Suppressor macrophage treated with lipopolysaccharide for 1 hour (primary cell): Measurements from ENCODE around the gene FSTL1.

Experiments
- DNase-seq, 3 donors: peaks; one replicate each; pipeline ENCODE4 v3.0.0-alpha.2; 2020 to 2022

Gene FSTL1, protein sequence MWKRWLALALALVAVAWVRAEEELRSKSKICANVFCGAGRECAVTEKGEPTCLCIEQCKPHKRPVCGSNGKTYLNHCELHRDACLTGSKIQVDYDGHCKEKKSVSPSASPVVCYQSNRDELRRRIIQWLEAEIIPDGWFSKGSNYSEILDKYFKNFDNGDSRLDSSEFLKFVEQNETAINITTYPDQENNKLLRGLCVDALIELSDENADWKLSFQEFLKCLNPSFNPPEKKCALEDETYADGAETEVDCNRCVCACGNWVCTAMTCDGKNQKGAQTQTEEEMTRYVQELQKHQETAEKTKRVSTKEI

DNA sequence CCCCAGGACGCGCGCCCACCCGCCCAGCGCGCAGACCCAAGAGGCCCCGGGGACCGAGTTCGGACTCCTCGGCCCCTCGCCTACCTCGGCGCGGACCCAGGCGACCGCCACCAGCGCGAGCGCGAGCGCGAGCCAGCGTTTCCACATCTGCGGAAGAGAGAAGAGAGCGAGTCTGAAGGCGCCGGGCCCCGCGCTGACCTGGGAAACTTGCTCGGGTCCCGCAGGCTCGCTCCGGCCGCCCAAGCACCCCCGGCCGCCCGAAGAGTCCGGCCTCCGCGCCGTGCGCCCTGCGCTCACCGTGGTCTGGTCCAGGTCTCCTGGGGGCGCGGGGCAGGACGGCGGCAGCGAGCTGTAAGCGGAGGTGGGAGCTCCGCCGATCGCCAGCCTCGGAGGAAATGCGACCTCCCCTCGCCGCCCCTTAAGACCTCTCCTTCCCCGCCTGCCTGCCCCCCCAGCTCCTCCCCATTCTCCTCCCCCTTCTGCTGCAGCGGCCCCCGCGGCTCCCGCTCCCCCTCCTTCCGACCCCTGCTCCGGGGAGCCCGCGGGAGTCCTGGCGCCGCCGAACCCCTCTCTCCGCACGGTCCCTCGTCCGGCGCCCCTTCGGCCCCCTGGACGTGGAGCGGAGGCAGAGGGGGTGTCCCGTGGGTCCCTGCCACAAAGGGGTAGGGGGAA is at the start of gene FSTL1:
TSS of gene FSTL1 (minus strand) at position 393 of the 672 bp plus-strand sequence. CDS start at position 147, 246 bp downstream.
- DNase-seq = peak; percentile 20 to 61 (median 41)

DNA sequence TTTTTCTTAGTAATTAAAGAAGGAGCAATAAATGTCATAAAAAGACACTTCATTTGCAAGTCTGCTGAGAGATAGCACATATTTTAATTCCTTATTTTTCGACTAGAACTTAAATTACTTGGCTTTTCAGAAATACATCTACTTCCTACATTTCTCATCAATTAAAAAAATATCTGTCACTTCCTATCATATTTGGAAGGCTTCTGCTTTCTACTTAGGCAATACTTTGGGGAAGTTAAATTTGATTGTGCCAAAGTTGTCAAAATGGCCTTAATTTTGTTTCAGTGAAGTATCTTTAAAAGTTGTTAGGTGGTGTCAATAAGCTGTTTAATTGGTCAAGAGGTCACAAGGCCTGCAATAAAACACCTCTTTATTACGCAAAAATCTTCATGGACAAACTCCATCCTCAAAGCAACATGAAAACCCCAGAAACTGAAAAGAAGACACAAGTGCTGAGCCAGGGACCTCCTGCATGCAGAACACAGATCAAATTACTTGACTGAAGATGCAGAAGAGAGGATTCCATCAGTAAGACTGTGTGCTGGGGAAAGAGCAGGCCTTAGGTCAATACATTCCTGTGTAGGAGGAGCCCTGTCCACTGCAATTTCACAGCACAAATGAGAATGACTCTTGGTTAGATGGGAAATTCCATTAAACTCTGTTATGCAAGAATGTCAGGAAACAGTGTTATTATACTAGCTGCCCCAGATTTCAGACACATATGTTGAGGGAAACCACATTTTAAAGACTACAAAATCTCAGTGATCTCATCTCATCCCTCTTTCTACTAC is 48.0 kb upstream of the FSTL1 start:
- peak; percentile 72 to 92 (median 84) for DNase-seq

DNA sequence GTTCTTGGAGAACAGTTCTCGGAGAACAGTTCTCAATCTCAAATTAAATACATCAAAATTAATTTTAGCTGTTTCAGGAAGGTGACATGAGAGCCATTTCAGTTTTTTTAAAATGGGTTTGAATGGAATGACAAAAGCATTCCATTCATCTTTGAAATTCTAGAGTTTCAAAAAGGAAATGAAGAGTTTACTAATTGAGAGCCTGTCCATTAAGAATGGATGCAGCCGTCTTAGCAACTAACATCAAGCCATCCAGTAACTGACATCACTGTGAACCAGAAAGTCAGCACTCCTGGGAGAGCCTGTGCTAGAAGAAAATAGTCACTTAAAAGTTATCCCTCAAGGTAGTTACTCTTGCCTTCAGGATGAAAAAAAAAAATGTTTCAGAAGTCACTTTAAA is 47.0 kb upstream of the FSTL1 start:
- no peak for DNase-seq

DNA sequence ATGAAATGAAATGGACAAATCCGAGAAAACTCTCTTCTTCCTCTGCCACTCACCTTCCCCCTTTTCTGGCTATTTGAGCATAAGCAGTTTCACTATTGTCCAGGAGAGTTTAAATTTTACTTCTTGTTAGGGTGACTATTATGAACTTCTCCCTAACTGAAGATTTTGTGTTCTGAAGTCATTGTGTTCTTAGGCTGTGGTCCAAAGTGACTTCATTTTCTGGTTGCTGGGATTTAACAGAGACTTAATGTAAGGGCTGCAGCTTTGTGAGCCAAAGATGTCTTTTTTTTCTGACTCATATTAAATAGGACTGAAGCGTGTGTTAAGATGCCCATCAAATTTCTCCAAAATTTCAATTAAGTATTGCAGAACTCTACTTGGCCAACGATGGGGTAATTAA is 46.5 kb upstream of the FSTL1 start:
- DNase-seq = no peak

DNA sequence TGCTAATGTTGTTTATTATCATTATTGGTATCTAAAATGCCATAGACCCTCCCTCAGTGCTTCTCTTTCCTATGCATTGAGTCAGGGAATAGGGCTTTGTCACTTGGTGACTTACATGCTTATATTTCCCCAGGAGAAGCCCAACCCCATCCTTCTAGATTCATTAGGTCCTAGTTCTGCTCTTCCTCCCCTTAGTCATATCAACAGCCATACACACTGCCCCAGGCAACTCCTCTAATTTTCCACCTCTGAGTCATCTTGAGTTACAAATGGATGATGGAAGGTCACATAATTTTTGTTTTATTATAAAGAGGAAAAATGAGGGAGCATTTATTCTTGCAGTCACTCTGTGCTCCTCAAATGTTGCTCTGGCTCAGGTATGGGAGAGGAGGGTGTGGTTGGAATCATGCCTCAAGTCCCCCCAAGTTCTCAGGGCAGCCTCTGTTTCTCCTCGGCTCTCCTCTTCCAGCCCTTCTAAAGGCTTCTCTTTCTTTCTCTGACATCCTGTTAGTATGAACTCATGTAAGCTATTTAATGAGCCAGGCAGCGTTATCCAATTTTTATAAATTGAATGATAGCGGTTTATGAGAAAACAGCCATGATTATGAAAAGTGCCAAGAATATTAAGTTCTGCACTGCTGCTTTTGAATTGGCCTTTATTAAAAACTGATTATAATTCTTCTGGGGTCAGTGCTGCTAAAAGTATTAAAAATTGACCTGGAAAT is 45.6 kb upstream of the FSTL1 start:
- DNase-seq = peak; percentile 10 to 54 (median 29)

DNA sequence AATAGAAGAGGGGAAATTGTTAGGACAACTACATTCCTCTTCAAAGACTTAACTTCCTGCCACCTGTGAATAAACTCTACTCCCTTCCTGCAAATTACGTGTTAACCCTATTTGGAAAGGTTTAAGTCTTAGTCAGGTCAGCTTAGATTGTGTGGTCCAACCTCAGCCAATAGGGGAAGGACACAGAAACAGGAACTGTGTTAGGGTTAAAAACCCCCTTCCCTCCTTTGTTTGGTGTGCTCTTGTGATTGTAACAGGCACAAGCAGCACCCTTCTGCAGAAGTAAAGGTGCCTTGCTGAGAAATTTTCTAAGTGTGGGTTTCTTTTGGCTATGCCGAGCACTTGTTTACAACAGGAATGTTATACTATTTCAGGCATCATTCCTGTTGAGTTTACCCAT is 45.0 kb upstream of the FSTL1 start:
- DNase-seq = no peak

DNA sequence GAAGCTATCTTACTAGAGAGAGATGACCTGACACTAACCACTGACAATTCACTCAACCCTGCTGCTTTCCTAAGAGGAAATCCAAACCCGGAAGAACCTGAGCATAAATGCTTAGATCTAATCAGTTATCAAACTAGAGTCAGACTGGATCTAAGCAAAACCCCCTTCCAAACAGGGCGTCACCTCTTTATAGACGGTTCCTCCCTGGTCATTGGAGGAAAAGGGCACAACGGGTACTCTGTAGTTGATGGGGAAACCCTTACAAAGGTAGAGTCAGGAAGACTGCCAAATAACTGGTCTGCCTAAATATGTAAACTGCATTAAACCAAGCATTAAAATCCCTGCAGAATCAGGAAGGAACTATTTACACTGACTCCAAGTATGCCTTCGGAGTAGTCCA is 41.3 kb upstream of the FSTL1 start:
- DNase-seq = no peak

DNA sequence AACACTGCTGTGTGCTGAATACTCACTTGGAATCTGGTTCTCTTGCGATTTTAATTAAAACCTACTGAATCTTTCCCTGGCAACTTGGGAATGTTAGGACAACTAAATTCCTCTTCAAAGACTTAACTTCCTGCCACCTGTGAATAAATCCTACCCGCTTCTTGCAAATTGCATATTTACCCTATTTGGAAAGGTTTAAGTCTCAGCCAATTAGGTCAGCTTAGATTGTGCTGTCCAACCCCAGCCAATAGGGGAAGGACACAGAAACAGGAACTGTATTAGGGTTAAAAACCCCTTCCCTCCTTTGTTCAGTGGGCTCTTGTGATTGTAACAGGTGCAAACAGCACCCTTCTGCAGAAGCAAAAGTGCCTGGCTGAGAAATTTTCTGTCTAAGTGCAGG is 38.6 kb upstream of the FSTL1 start:
- DNase-seq = no peak

DNA sequence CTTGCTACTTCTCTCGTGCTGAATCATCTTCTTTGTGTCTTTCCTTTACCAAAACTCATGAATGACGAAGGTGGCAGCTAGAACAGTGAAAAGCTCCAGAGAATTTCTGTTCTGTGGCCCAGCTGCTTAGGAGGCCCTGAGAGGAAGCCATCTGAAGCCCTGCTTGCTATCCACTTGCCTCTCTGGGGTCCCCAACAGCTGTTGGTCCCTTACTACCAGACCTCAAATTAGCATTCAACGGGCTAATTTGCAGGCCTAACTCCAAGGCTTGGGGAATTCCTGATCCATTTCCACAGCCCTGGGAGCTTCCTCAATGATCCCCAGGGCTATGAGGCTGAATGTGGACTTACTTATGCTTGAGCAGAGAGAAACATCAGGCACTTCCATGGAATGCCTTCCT is 37.5 kb upstream of the FSTL1 start:
- DNase-seq = no peak

DNA sequence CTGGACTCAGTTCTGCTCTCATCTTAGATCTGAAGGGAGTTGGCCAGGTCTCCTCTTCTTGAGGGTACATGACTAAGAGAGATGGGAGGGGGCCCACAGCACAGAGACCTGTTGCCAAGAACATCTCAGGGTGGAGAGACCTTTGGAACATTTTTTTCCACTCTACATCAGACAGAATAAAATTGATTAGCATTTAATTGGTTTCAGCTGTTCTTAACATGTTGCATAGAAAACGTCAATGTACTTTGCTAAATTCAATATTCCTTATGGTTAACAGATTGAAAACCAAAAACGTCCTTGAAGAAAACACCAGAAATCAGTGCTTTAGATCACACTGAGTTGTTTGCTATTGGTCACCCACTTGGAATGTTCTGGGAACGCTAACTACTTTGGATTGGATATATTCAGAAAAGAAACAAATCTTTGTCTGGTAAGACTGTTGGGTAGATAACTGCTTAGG is 36.4 kb upstream of the FSTL1 start:
- no peak for DNase-seq

DNA sequence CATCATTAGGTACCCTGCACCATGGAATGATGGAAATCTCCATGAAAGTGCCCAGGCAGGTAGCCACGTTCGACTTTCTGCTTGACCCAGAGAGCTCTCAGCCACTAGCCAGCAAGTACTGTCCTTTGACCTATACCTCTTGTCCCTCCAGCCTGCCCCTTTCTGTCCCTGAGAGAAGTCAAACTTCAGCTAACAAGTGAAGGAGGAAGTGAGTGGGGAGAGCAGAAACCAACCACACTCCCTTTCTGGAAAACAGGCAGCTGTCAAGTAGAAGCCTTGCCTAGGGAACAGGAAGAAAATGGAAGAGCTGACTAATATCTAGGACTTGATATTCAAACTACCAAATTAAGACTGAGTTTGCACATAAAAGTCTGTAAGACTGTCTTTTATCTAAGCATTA is 30.3 kb upstream of the FSTL1 start:
- DNase-seq = peak; percentile 7 to 21 (median 18)

DNA sequence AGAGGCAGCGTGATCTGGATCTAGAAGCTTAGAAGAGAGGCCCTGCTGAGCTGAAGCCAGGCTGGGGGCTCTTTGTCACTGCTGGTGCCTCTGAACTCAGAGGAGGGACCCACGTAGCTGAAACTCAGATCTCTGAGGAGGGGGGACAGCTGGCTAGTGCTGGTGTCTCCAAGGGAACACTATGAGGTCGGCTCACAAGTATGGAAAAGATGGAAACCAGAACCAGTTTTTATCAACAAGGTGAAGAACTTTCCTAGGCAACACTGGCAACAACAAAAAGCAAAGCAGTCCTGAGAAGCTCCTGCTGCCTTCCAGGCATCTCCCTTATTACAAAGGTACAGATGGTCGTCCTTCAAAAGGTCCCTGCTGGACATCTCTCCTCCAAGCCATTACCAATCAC is 27.0 kb upstream of the FSTL1 start:
- no peak for DNase-seq

DNA sequence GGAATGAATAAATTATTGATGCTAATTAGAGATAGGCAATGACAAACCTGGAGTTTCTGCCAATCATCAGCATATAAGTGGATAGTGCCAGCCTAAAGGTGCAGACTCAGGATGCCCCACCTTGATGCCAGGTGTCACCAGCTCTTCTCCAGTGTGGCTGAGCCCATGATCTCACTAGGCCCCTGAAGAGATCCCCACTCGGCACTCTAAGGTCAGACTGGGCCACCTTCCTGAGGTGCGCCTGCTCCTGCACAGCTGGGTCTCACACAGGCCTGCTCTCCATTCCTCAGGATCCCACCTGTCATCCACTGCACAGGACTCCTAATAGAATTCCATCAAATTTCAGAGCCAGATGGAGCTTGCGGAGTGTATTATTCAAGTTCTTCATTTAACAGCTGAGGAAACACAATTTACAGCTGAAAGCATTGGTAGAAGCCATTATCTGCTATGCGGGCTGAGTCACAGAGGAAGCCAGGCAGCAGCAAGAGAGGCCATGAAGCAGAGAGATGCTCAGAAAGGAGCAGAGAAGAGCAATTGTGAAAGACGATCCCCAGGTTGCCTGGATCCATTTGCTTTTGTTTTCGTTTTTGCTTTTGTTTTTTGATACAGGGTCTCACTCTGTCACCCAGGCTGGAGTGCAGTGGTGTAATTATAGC is 25.1 kb upstream of the FSTL1 start:
- DNase-seq = no peak

DNA sequence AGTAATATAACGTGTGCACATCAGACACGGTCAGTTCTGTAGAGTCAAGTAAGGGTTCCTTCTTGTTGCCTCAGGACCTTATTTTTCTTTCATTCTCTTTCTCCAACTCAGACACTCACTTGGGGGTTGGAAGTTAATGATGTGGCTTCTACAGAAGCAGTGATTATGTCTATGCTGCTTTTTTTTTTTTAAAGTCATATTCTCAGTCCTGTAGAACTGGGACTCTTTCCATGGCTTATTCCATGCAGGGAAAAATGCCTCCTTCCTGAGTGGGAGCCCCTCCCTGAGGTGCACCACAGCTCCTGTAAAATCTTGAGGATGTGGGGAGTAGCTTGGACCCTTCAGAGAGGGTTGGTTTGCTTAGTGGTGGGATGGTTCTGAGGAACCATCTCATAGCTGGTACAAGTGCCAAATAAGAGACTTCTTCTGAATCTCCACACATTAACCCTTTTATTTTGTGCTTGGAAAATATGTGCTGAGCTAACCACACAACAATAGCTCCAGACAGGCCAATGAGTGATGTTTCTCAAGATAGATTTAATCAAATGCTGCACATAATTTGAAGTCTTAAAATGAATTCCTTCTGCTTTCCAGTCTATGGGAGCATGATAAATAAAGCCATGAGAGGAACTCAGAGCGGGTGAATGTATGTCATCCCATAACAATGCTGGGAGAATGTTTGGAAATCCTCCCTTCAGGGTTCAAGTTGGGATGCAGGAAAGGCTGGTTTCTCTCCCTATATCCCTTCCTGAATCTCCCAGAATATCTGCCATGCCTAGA is 23.3 kb upstream of the FSTL1 start:
- DNase-seq = no peak

DNA sequence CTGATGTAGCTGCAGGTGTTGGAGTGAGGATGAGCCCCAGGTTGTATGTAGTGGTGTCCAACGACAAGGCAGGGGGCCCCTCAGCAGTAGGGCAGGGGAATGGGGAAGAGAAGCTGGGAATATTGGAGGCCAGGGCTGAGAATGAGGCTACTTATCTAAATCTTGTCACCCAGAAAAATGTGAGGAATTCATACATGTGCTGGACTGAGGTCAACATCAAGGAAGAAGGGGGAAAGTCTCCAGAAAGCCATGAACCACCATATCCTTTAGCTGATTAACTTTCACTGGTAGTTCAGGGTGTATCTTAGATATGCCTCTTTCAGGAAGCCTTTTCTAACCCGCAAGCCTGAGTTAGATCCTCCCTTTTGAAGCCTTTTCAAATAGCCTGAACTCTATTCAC is 22.6 kb upstream of the FSTL1 start:
- DNase-seq = no peak

DNA sequence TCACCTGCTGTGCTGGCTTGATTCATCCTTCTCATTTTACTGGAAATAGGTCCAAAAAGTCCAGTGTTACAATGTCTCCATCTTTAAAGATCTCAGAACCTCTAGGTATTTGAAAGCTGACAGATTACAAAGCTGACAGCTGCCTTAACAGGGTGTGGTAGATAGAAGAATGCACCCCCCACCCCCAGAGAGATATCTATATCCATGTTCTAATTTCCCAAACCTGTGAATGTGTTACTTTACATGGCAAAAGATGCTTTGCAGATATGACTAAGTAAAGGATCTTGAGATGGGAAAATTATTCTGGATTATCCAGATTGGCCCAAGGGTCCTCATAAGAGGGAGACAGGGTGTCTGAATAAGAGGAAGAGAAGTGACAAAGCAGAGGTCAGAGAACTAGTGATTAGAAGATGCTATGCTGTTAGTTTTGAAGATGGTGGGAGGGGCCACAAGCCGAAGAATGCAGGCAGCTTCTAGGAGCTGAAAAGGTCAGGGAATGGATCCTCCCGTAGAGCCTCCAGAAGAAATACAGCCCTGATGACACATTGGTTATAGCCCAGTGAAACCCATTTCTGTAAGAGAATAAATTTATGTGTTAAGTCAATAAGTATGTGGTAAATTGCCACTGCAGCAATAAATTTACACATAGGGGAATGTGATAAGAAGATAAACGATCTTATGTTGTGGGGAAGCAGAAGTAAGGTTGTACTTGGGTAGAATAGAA is 21.5 kb upstream of the FSTL1 start:
- DNase-seq = no peak

DNA sequence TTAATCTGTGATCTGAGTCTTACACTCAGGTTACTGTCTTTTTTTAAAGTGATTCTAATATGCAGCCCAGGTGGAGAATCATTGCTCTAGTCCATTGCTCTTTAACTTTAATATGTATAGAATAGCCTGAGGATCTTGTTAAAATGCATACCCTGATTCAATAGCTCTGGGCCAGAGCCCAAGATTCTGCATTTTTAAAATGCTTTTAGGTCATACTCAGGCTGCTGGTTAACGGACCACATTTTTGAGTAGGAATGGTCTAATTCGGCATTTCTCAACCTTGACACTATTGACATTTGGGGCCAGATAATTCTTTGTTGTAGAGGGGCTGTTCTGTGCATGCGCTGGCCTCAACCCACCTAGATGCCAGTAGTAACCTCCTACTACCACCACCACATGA is 20.9 kb upstream of the FSTL1 start:
- DNase-seq = no peak

DNA sequence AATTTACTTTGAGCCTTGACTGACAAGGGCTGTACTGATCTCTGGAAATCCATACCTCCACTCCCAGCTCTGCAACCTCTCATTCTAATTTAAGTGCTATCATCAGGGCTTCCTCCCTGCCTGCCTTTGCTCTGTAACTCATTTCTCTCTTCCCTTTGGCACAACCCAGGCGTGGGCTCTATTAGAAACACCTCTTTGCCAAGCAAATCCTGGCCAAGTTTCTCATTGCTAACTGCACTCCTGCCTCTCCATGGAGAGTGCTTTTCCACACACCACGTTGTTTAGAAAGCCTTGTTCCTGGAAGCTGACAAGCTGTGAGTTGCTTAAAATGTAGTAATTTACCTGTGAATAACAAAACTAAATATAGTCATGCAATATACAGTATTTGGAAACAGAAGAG is 20.1 kb upstream of the FSTL1 start:
- DNase-seq = no peak

DNA sequence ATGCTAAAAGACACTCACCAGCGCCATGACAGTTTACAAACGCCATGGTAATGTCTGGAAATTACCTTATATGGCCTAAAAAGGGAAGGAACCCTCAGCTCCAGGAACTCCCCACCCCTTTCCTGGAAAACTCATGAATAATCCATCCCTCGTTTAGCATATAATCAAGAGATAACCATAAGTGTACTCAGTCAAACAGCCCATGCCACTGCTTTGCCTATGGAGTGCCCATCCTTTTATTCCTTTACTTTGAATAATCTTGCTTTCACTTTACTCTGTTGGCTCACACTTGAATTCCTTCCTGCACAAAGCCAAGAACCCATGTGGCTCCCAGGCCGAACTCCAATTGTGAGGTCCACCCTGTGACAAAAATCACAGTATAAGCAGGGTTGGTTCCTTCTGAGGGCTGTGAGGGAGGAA is 19.1 kb upstream of the FSTL1 start:
- DNase-seq = no peak

DNA sequence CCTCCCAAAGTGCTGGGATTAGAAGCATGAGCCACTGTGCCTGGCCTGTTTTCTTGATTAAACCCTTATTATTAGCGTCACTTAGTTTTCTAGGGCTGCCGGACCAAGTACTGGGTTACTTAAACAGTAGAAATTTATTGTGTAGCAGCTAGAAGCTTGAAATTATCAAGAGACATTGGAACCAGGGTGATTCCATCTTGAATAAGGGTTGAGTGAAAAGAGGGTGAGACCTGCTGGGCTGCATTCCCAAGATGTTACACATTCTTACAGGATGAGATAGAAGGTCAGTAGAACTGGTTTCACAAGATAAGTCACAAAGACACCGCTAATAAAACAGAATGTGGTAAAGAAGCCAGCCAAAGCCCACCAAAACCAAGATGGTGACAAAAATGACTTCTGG is 18.6 kb upstream of the FSTL1 start:
- no peak for DNase-seq
